Choroid plexus epithelial cell (primary cell): ENCODE data around the gene SNAPC2.

Source experiments
- DNase-seq: peaks from one replicate; pipeline ENCODE4 v3.0.0-alpha.2; 2010; ENCODE audit warnings: low read depth
- H3K4me3 ChIP-seq: 2 replicates; pipeline ENCODE4 v1.5.1; 2011; ENCODE audit warnings: low read depth, mild to moderate bottlenecking, control low read depth, low read length, moderate library complexity
- CTCF ChIP-seq: conservative IDR thresholded peaks from 2 replicates; pipeline ENCODE4 v1.5.1; 2011; ENCODE audit warnings: low read depth, mild to moderate bottlenecking, control low read depth, inconsistent platforms, low read length, moderate library complexity

The SNAPC2 gene

GRCh38 chr19:7911508-7912143 lies 8.5 kb upstream of the SNAPC2 start:
- no peak for TF ChIP-seq CTCF
- H3K4me3 ChIP-seq: no peak overlapping the region
- no peak for DNase-seq

GRCh38 chr19:7912144-7912696 lies 7.9 kb upstream of the SNAPC2 start:
- no peak for TF ChIP-seq CTCF
- H3K4me3 ChIP-seq: no peak overlapping the region
- DNase-seq: no peak

DNA sequence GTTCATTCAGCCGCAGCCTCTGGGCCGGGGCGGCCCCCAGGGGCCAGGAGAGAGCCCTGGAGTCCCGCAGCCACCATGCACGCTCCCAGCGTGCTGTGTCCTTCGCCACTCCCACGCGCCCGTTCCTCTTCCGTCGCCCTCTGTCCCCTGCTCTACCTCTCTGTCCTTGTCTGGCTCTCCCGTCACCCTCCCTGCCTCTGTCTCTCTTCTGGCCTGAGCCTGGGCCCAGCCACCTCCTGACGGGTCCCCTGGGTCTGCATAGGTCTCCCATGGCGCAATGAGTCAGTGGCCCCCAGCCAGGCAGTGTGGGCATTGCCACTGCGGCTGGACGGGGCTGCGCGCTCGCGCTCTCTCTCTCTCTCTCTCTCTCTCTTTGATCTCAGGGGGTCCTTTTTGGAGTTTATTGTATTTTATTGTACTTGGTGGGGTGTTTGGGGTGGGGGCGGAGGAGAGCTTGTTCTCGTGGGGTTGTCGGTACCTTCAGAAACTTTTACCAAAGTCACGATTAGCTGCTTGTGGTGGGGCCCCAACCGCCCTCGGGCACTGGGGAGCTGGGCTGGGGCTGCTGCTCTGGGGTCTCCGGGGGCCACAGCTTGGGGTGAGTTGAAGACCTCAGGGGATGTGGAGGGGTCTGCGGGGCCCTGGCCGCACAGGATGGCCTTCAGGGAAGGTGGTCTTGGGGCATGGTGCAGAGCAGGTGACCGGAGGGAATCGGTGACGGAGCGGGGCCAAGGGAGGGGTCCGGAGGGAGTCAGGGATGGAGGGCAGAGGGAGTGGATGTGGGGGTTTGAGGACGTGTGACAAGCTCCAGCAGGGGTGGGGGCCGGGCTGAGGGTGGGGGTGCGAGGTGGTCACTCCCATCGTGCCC lies 7.2 kb upstream of the SNAPC2 start:
- H3K4me3 ChIP-seq: no peak overlapping the region
- no peak for DNase-seq
- no peak for TF ChIP-seq CTCF

DNA sequence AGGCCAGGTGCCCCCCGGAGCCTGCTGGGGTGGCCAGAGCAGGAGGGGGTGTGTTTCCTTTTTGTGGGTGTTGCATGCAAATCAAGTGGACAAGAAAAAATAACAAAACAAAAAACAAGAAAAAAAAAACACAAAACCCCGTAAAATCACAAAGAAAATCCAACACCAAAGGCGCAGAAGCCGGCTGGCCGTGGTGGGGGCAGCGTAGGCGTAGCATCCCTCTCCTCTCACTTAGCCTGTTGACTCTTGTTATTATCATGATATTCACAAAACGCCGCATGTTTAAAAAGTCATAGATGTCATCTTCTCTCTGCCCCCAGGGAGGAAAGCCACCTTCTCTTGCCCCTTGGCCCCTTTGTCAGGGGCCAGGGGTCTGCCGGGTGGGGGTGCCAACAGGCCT lies 6.5 kb upstream of the SNAPC2 start:
- TF ChIP-seq CTCF: no peak
- DNase-seq: no peak
- no peak overlapping the region for H3K4me3 ChIP-seq

- H3K4me3 ChIP-seq: no peak overlapping the region
- no peak for DNase-seq
- TF ChIP-seq CTCF: no peak
Measured at GRCh38 chr19:7914099-7914498, 6.0 kb upstream of the SNAPC2 start.

DNA sequence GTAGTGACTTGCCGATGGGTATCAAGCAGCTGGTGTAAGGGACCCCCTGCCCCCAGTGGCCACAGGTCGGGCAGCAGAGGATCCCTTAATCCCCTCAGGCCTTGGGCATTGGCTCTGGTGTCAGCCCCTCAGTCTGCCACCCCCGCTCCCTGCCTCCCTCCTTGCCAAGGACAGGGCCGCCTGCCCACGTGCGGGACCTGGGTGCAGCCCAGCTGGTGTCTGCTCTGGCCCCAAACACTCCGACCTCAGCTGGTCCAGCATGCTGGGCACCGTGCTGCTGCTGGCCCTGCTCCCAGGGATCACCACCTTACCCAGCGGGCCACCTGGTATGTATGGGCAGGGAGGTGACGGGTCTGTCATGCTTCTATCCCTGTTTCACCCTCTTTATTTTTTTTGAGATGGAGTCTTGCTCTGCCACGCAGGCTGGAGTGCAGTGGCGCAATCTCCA lies 5.5 kb upstream of the SNAPC2 start, which contains the start of gene TGFBR3L:
TSS of gene TGFBR3L (plus strand) at position 233 of the 448 bp plus-strand sequence.
- TF ChIP-seq CTCF: no peak
- DNase-seq: no peak
- H3K4me3 ChIP-seq: no peak within 1 kb of the TSS
